ENCODE measurements around the gene CACNA2D3.
A peak's percentile ranks its signal among the peaks of the same experiment; 100 is the strongest.

The CACNA2D3 gene

GRCh38 chr3:54223063-54223462 is 100.7 kb downstream of the CACNA2D3 start:
- DNase-seq = no peak

DNA sequence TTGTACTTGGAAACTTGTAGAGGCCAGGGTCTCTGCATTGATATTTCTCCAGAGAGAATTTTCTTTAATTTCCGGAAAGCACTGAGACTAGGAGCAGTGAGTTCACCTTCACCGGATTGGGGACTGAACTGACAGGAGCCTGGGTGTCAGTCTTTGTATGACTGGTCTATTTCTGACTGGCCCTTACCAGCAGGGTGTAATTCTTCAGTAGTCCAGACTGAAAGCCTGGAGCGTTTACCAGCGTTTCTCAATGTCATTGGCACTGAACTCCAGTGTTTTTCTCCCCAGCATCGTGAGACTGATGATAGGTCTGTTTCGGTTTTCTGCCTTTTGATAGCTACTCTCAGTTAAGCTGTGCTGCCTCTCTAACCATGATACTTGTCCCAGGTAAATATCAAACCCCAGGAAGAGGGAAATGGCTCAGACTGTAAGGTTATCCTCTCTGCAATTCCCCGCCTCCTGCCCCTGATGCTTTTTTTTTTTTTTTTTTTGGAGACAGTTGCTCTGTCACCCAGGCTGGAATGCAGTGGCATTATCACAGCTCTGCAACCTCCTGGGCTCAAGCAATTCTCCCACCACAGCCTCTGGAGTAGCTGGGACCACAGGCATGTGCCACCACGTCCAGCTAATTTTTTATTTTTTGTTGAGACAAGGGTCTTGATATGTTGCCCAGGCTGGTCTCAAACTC is 103.6 kb downstream of the CACNA2D3 start:
- no peak for DNase-seq

GRCh38 chr3:54228806-54229205 is 106.5 kb downstream of the CACNA2D3 start:
- no peak for DNase-seq

GRCh38 chr3:54232618-54233017 is 110.3 kb downstream of the CACNA2D3 start:
- no peak for DNase-seq

- DNase-seq = no peak
These were observed 113.6 kb downstream of the CACNA2D3 start for GRCh38 chr3:54235998-54236397.

DNA sequence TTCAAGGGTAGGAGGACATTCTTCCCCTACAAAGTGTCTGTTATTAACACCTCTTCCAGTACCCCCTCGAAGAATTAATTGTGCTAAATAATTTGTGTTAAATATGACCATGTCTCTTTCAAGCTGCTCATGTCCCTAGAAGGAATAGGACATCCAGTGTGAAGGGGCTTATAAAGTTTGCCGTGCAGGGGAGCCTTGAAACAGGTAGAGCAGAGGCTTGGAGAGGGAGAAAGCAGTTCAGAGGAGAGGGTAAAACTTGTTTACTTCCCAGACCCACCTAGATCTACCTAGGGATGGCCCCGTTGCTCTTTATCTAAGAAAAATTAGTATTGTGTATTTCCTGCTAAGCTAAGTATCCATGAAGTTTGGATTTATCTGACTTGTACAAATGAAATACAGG is 114.8 kb downstream of the CACNA2D3 start:
- DNase-seq = no peak

- DNase-seq = no peak
These were observed 115.6 kb downstream of the CACNA2D3 start for GRCh38 chr3:54237788-54238502.

DNA sequence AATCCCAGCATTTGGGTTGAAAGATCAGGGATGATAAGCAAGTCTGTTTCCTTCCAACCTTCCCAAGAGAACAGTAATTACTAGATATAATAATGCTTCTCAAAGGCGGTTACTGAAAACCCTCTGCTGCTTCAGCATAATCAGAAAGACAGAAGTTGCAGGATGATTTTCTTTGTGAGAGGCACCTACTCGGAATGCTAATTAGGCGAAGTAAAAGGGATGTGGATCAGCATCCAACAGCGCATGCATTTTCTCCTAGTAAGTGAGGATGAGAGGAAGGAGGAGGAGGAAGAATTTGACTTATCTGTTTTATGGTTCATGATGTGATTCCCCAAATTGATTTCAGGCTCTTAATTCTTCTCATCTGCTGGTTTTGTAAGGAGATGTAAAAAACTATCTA is 118.0 kb downstream of the CACNA2D3 start:
- no peak for DNase-seq

- DNase-seq = no peak
These were observed 120.9 kb downstream of the CACNA2D3 start for GRCh38 chr3:54243056-54243931.

- no peak for DNase-seq
These were observed 121.8 kb downstream of the CACNA2D3 start for GRCh38 chr3:54243960-54244682.

DNA sequence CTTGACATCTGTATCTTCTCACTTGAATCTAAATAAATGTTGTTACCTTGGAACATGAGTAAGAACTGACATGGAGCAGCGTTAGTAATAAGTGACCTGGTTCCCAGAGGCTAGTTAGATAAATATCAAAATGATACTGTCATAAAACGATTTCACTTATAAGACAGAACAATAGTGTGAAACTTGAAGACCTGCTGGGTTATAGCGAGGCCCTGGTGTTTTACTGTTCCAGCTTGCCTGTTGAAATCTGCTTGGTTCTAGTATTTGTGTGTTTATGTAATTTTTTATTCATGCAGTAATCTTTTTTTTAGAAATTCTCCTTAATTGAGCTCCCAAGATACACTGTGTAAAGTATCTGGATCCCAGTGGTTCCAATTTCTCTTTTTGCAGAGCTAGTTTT is 129.4 kb downstream of the CACNA2D3 start:
- no peak for DNase-seq

DNA sequence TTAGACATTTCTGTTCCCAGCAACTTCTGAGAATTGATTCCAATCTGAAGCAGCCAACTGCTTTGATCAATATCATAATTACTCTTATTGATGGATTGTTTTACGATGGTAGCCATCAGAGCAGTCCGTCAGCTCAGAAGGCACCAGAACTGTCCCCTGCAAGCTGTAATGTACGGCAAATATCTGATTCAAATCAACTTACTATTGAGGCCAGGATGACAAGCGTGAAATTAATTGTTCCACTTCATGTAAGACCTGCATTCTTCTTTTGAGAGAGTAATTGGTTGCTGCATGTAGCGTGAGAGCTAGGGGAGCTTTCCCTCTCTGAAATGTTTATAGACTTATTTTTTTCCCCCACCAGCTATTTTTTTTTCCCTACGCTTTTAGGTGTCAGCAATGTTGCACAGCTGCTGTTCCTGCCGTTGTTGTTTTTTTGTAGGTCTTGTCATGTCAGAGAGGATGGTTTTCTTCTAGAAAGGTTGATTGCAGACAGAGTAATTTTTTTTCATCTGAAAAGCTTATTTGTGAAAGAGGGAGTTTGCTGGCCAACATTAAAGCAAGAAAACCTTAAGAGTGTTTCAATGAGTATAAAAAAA is 134.9 kb downstream of the CACNA2D3 start:
- DNase-seq = no peak

DNA sequence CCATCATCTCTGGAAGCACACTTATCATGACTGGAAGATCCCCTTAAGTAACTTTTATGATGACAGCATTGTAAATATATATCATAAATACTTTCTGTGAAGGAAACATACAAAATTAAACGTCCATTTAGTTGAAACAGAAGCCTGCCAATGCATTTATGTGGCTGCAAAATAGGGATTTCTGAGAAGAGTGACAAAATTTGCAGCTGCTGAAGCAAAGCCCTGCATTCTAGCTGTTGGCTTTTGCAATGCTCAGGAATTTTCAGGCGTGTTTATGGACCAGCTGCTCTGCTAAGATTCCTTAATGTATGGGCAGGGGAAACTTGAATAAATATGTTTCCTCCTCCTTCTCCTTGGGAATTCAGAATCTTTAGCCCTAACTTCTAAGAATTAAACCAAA is 137.3 kb downstream of the CACNA2D3 start:
- DNase-seq = no peak

- no peak for DNase-seq
These were observed 138.8 kb downstream of the CACNA2D3 start for GRCh38 chr3:54261141-54261540.

GRCh38 chr3:54262541-54262940 is 140.2 kb downstream of the CACNA2D3 start:
- DNase-seq = no peak

DNA sequence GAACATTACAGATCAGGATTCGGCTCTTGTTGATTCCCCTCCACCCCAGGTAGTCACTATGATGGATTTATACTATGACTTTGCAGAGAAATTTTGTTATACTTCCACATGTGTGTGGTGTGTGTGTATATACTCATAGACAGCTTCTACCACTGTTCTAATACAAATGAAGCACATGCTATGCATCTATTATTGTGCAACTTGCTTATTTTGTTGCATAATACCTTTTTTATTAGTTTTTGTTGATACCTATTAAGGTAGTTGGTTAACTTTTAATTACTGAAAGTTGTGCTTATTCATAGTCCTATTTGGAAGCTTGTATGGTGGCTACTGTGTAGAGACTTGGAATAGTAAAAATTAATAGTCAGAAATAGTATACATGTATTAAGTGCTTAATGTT is 140.6 kb downstream of the CACNA2D3 start:
- DNase-seq = no peak

DNA sequence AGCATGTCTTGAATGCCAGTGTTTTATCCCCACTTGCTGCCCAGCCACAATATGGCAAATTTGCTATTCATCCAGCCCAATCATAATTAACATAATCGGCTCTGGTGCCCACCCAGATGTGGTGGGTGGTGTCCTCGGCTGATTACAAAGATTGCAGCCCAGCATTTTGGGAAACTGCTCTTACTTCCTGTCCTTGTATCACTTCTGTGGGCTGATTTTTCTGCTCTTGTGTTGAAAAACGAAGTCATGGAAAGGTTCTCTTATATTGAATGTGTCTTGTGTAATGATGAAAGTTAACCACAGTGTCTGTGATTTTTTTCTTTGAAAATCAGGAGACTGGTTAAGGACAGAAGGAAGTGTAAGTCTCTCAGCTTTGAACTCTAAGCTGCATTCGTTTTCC is 141.7 kb downstream of the CACNA2D3 start:
- DNase-seq = no peak

DNA sequence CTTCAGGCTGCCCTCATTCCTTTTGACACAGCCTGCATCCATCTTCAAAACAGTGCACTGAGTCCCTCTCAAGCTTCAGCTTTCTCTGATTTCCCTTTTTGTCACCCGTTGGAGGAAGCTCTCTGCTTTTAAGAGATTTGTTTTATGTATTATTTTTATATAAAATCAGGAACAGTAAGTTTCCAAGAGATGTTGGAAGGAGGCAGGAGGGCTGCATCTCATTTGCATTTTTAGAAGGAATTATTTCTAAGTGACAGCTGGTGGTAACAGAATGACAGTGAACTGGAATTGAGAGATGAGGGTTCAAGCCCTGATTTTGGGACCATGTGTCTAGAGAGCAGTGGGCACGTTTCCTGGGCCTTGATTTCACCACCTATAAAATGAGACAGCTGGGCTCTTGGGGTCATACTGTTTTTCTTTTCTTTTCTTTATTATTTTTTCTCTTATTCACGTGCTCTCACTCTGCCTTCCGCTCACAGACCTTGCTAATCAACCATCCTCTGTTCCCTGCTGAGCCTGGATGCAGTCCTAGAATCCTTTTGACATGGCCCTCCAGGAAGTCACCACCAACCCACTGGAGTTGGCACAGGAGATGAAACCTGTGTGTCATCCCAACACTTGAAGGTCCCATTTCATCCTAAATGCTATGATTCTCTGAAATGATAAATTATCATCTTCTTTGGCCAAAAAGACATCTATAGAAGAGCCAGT is 148.6 kb downstream of the CACNA2D3 start:
- no peak for DNase-seq

GRCh38 chr3:54273791-54274190 is 151.4 kb downstream of the CACNA2D3 start:
- DNase-seq = no peak

DNA sequence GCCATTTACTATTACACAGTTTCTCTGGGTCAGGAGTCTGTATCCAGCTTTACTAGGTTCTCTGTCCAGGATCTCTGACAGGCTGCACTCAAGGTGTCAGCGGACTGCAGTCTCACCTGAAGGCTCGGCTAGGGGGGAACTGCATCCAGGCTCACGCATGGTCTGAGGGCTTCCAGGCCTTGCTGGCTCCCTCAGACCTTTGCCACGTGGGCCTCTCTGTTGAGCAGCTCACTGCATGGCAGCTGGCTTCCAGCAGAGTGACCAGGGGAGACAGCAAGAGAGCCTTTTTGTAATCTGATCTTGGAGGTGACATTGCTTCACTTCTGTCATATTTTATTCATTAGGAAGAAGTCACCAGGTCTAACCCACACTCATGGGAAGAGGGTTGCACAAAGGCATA is 152.3 kb downstream of the CACNA2D3 start:
- DNase-seq = no peak

DNA sequence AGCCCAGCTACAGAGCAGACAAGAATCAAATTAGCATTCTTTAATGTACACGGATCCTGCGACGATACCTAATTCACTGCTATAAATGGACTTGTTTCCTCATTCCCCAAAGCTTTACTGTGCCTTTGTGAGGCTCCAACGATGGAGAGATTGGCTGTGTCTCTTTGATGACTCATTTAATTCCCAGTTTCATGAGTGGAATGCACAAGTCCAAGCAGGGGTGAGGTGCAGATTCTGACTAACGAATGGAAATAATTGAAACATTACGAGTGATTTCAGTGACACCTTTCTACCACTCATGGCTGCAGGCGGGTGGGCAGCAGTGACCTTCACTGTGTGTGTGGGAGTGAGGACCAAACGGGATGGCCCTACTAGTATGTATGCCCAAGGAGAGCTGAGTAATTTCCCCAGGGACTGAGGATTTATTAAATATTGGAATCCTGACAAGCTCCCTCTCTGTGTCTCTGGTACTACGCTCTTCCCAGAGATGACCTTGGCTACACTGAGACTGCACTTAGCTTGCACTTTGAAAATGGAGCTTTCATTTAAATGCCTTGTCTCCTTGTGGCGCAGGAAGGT is 156.7 kb downstream of the CACNA2D3 start:
- DNase-seq = peak; percentile 37

DNA sequence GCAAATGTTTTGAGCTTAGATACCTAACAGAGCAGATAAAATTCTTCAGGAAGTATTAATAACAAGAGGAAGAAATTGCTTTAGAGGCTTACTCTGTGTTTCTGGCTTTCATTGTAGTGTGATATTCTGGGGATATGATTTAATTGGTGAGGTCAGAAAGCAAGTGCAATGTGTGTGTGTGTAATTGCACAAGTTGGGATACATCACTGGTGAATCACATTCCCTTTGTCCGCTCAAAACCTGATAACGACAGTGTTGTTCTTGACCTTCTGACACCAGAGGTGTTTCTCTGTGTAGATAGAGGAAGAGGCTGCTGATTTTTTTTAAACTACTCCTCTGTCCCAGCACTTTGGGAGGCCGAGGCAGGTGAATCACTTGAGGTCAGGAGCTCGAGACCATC is 161.1 kb downstream of the CACNA2D3 start:
- peak; percentile 62 for DNase-seq

Measured in NCI-H226 (cell line).